ENCODE results near the gene ARMC7. TPM values are rescaled to one million over a fixed set of nuclear protein-coding genes. Genes with fewer than 3 reads are reported as not detected.
"Not testable (repeated sequence)": the region's sequence is repeated elsewhere in the genome, so short reads cannot be mapped to it uniquely, and the experiment has no call there.

ARMC7 gene
- total and polyA plus RNA-seq, 8 donors: 2.2 to 26.8 (median 11.4) TPM

DNA sequence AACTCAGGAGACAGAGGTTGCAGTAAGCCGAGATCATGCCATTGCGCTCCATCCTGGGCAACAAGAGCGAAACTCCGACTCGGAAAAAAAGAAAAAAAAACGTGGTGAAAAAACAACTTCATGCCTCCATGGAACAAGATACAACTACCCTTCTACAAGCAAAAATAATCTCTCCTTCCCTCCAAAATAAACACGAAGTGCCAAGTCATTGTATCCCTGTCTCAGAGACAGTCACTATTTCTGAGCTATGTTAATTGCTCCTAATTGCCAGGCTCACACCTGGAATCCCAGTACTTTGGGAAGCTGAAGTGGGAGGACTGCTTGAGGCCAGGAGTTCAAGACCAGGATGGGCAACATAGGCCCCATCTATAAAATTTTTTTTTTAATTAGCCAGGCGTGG lies 41.0 kb upstream of the ARMC7 start:
- no peak for DNase-seq

DNA sequence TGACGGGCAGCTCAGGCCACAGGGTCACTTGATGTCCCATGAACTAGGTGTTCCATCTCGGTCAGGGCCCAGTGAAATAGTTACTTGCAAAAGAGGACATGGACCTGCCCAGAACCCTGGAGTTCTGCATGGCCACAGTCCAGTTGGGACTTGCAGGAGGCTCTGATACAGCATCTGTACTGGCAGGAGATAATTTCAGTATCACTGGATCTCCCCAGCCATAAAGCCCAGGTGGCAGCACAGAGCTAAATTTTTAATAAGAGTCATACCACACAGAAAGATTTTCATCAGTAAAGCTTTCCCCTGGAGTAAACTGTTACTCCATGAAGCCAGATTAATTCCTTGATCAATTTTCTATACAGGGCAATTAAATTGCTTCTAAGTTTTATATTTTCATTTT lies 40.0 kb upstream of the ARMC7 start:
- no peaks in the 10 kb centered on the region for H3K27me3 ChIP-seq
- intact Hi-C loops (cut with DNase I; ENCODE audit: low total_unique reads): no loop called here
- peaks cover under 1 to 9% (median 8%) of the 10 kb centered on the region in 4 donors for H3K36me3 ChIP-seq
- no peak overlapping the region for H3K4me3 ChIP-seq
- H3K9me3 ChIP-seq: no peaks in the 10 kb centered on the region
- TF ChIP-seq, protein P1, sequence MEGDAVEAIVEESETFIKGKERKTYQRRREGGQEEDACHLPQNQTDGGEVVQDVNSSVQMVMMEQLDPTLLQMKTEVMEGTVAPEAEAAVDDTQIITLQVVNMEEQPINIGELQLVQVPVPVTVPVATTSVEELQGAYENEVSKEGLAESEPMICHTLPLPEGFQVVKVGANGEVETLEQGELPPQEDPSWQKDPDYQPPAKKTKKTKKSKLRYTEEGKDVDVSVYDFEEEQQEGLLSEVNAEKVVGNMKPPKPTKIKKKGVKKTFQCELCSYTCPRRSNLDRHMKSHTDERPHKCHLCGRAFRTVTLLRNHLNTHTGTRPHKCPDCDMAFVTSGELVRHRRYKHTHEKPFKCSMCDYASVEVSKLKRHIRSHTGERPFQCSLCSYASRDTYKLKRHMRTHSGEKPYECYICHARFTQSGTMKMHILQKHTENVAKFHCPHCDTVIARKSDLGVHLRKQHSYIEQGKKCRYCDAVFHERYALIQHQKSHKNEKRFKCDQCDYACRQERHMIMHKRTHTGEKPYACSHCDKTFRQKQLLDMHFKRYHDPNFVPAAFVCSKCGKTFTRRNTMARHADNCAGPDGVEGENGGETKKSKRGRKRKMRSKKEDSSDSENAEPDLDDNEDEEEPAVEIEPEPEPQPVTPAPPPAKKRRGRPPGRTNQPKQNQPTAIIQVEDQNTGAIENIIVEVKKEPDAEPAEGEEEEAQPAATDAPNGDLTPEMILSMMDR (IDR thresholded peaks at IDR 0.05): peak in 2 of 7 experiments; percentile 36 to 55
- no peak for TF ChIP-seq POLR2A (IDR thresholded peaks at IDR 0.05)
- peak; percentile 43 to 48 for DNase-seq
- no peak overlapping the region for H3K27ac ChIP-seq
- no peaks in the 10 kb centered on the region for H3K4me1 ChIP-seq
- WGBS, 5 donors: 60 to 89% (median 86%) methylated on average over 2 of the region's 2 CpGs

More for the DNA sequence above, 41.0 kb upstream of the ARMC7 start:
- Histone ChIP-seq H3K27me3 (no peaks in the 10 kb centered on the region), H3K9me3 (no peaks in the 10 kb centered on the region), H3K36me3 (peaks cover 11 to 19% (median 18%) of the 10 kb centered on the region in 4 donors), H3K4me3 (no peak overlapping the region), H3K27ac (no peak overlapping the region), H3K4me1 (no peaks in the 10 kb centered on the region)
- WGBS, 5 donors: 76 to 83% (median 81%) methylated on average over 8 of the region's 8 CpGs
- TF ChIP-seq POLR2AphosphoS5 (IDR thresholded peaks at IDR 0.05): no peak
- TF ChIP-seq, protein P1 (IDR thresholded peaks at IDR 0.05): no peak
- no peak for TF ChIP-seq EP300 (IDR thresholded peaks at IDR 0.05)
- TF ChIP-seq POLR2A (IDR thresholded peaks at IDR 0.05): no peak
- intact Hi-C loops (cut with DNase I; ENCODE audit: low total_unique reads): no loop called here

DNA sequence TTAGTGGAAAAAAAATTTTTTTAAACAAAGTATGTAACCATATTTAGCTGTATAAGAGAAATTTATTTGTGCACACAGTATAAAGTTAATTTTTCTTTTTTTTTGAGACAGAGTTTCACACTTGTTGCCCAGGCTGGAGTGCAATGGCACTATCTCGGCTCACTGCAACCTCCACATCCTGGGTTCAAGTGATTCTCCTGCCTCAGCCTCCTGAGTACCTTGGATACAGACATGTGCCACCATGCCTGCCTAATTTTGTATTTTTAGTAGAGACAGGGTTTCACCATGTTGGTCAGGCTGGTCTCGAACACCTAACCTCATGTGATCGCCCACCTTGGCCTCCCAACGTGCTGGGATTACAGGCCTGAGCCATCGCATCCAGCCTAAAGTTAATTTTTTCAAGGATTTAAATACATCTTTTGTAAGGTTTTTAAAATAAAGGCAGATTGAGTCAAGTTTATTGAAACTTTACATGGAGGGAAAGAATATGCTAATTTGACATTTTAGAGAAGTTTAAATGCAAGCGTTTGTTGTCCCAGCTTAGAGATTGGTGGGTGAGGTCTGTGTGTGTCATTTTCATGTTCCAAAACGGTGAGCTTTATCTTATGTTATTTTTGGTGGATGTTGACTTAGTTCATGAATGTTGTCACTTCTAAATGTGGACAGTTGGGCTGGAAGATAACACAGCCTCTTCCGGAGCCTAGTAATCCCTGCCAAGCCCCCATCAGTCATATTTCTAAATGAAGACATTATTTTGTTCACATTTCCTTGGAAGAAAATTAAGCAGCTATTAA lies 38.1 kb upstream of the ARMC7 start:
- H3K4me3 ChIP-seq; H3K27me3 ChIP-seq; H3K4me1 ChIP-seq; H3K9me3 ChIP-seq; H3K36me3 ChIP-seq; intact Hi-C loops (cut with DNase I; ENCODE audit: low total_unique reads); DNase-seq; H3K27ac ChIP-seq: not testable (repeated sequence)
- WGBS, 5 donors: 77 to 87% (median 79%) methylated on average over 8 of the region's 8 CpGs

DNA sequence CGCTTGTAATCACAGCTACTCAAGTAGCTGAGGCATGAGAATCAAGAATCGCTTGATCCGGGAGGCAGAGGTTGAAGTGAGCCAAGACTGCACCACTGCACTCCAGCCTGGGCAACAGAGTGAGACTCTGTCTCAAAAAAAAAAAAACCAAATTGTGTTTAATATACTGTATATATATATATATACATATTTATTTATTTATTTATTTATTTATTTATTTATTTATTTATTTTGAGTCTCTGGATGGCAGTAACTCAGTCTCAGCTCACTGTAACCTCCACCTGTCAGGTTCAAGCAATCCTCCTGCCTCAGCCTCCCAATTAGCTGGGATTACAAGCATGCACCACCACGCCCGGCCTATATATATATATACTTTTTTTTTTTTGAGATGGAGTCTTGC lies 36.9 kb upstream of the ARMC7 start:
- H3K27ac ChIP-seq; H3K4me3 ChIP-seq; H3K36me3 ChIP-seq; H3K9me3 ChIP-seq; DNase-seq; H3K27me3 ChIP-seq; intact Hi-C loops (cut with DNase I; ENCODE audit: low total_unique reads): not testable (repeated sequence)
- H3K4me1 ChIP-seq: peaks cover 11 to 14% (median 12%) of the 10 kb centered on the region in 4 donors
- WGBS, 5 donors: 93 to 97% (median 96%) methylated on average over 5 of the region's 5 CpGs

DNA sequence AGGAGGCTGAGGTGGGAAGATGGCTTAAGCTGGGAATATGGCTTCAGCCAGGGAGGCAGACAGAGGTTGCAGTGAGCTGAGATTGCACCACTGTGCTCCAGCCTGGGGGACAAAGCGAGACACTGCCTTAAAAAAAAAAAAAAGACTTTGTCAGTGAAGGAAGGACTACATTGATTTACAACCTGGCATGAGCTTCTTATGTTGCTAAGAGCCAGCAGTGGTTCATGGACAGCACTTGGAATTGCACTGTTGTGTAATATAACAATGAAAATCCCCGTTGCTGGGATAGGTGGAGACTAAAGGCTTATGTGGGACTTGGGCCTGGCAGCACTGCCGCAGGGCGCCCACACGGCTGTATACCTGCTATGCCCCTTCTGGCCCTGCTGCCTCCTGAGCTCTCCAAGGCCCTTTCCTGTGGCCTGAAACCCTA lies 36.1 kb upstream of the ARMC7 start:
- DNase-seq: no peak
- WGBS, 5 donors: 70 to 84% (median 77%) methylated on average over 5 of the region's 5 CpGs
- Histone ChIP-seq H3K27ac (no peak overlapping the region), H3K4me3 (no peak overlapping the region), H3K36me3 (no peaks in the 10 kb centered on the region), H3K9me3 (no peaks in the 10 kb centered on the region), H3K27me3 (no peaks in the 10 kb centered on the region), H3K4me1 (peaks cover 18 to 21% (median 20%) of the 10 kb centered on the region in 4 donors)
- intact Hi-C loops (cut with DNase I; ENCODE audit: low total_unique reads): no loop called here
- TF ChIP-seq POLR2A (IDR thresholded peaks at IDR 0.05) (no peak), EP300 (IDR thresholded peaks at IDR 0.05) (no peak), POLR2AphosphoS5 (IDR thresholded peaks at IDR 0.05) (no peak)
- TF ChIP-seq, protein P1 (IDR thresholded peaks at IDR 0.05): no peak
